Left hindlimb (tissue), 1 donor: ENCODE results near the gene CTBS.
"Not testable (repeated sequence)": the region's sequence is repeated elsewhere in the genome, so short reads cannot be mapped to it uniquely, and the experiment has no call there.

Source experiments
- DNase-seq: peaks from one replicate; pipeline ENCODE4 v3.0.0-alpha.2; 2018

Gene CTBS

GRCh38 chr1:84583648-84584047 is 9.4 kb upstream of the CTBS start:
- no peak for DNase-seq

GRCh38 chr1:84582802-84583587 is 8.8 kb upstream of the CTBS start:
- DNase-seq: no peak

GRCh38 chr1:84581648-84582047 is 7.4 kb upstream of the CTBS start:
- no peak for DNase-seq

- DNase-seq: no peak
Observed at GRCh38 chr1:84574936-84575335, 696 bp upstream of the CTBS start.

- DNase-seq: no peak
Observed at GRCh38 chr1:84573481-84573966, 716 bp downstream of the CTBS start.

- no peak for DNase-seq
Observed at GRCh38 chr1:84571150-84571535, 3.1 kb downstream of the CTBS start.

- DNase-seq: no peak
Observed at GRCh38 chr1:84570436-84571149, 3.6 kb downstream of the CTBS start.

GRCh38 chr1:84569216-84569615 is 5.0 kb downstream of the CTBS start:
- no peak for DNase-seq

GRCh38 chr1:84550826-84551225 is 23.4 kb downstream of the CTBS start:
- no peak for DNase-seq

- DNase-seq: no peak
Observed at GRCh38 chr1:84541679-84542078, 32.6 kb downstream of the CTBS start.

GRCh38 chr1:84540759-84541158 is 33.5 kb downstream of the CTBS start:
- DNase-seq: no peak

GRCh38 chr1:84539972-84540371 is 34.3 kb downstream of the CTBS start:
- DNase-seq: no peak

- no peak for DNase-seq
Observed at GRCh38 chr1:84538599-84538998, 35.6 kb downstream of the CTBS start.

- no peak for DNase-seq
Observed at GRCh38 chr1:84525779-84526178, 48.5 kb downstream of the CTBS start.

GRCh38 chr1:84524590-84524989 is 49.6 kb downstream of the CTBS start:
- no peak for DNase-seq

- no peak for DNase-seq
Observed at GRCh38 chr1:84510668-84511067, 63.6 kb downstream of the CTBS start.

- no peak for DNase-seq
Observed at GRCh38 chr1:84510165-84510564, 64.1 kb downstream of the CTBS start.

- no peak for DNase-seq
Observed at GRCh38 chr1:84509029-84509428, 65.2 kb downstream of the CTBS start.

GRCh38 chr1:84508510-84508909 is 65.7 kb downstream of the CTBS start:
- DNase-seq: no peak

GRCh38 chr1:84507887-84508286 is 66.4 kb downstream of the CTBS start:
- not testable (repeated sequence) for DNase-seq

- no peak for DNase-seq
Observed at GRCh38 chr1:84506729-84507453, 67.3 kb downstream of the CTBS start.

- peak; percentile 98 for DNase-seq
Observed at GRCh38 chr1:84506002-84506728, 68.1 kb downstream of the CTBS start, which contains the start of the genes GNG5 and SPATA1. Gene GNG5, minus strand, starts transcription at chr1:84506581. Its CDS starts 490 bp downstream, at chr1:84506091. Gene SPATA1, plus strand, starts transcription at chr1:84506386. Its CDS starts 9,974 bp downstream, at chr1:84516360.
